ENCODE data around the gene DPM3.

- TF ChIP-seq, protein P1, sequence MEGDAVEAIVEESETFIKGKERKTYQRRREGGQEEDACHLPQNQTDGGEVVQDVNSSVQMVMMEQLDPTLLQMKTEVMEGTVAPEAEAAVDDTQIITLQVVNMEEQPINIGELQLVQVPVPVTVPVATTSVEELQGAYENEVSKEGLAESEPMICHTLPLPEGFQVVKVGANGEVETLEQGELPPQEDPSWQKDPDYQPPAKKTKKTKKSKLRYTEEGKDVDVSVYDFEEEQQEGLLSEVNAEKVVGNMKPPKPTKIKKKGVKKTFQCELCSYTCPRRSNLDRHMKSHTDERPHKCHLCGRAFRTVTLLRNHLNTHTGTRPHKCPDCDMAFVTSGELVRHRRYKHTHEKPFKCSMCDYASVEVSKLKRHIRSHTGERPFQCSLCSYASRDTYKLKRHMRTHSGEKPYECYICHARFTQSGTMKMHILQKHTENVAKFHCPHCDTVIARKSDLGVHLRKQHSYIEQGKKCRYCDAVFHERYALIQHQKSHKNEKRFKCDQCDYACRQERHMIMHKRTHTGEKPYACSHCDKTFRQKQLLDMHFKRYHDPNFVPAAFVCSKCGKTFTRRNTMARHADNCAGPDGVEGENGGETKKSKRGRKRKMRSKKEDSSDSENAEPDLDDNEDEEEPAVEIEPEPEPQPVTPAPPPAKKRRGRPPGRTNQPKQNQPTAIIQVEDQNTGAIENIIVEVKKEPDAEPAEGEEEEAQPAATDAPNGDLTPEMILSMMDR (IDR thresholded peaks at IDR 0.05; ENCODE audit: low read depth, low read length, poor library complexity, severe bottlenecking), result no peak
- no peak for TF ChIP-seq EZH2phosphoT487 (IDR thresholded peaks at IDR 0.05; ENCODE audit: borderline replicate concordance, low read length)
These were observed 46.3 kb downstream of the DPM3 start for GRCh38 chr1:155093911-155094621.

All from DOHH2 (cell line).